NB4 (cell line): ENCODE measurements around the gene HPN.
A peak's percentile ranks its signal among the peaks of the same experiment; 100 is the strongest.

Experiments used
- DNase-seq: peaks from one replicate; pipeline ENCODE4 v3.0.0; 2010; ENCODE audit warnings: low read depth
- H3K4me3 ChIP-seq: one replicate; pipeline ENCODE4 v1.5.1; 2011; ENCODE audit warnings: mild to moderate bottlenecking, low read depth, low read length, moderate library complexity
- MYC ChIP-seq: IDR thresholded peaks from 2 replicates; pipeline ENCODE4 v1.6.1; 2011; ENCODE audit warnings: low read depth, low read length
- POLR2A ChIP-seq: IDR thresholded peaks from 2 replicates; pipeline ENCODE4 v1.6.1; 2011; ENCODE audit warnings: mild to moderate bottlenecking; ENCODE audit not compliant: insufficient read length; ENCODE audit errors: extremely low read depth
- TF ChIP-seq, protein P1 (sequence below): IDR thresholded peaks from one replicate; pipeline ENCODE4 v1.5.1; 2012; ENCODE audit warnings: low read depth, low read length
- TF ChIP-seq, protein P2 (sequence below): IDR thresholded peaks from 2 replicates; pipeline ENCODE4 v1.6.1; 2011; ENCODE audit warnings: low read depth, low read length

Gene HPN

DNA sequence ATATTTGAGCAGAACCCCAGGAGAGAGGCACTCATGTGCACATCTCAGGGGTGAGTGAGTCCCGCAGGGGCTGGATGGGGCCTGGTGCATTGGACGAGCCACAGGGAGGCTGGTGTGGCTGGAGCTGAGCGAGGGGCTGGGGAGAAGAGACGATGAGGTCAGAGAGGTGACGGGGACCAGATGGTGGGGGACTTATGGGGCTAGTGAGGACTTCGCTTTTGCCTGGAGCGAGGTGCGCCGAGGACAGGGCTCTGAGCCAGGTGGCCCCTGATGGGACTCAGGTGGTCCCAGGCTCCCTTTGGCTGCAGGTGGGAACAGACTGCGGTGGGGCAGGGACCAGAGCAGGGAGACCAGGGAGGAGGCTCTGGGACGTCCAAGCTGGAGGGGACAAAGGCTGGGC lies 67.2 kb downstream of the HPN start:
- DNase-seq, result no peak
- TF ChIP-seq, protein P1, sequence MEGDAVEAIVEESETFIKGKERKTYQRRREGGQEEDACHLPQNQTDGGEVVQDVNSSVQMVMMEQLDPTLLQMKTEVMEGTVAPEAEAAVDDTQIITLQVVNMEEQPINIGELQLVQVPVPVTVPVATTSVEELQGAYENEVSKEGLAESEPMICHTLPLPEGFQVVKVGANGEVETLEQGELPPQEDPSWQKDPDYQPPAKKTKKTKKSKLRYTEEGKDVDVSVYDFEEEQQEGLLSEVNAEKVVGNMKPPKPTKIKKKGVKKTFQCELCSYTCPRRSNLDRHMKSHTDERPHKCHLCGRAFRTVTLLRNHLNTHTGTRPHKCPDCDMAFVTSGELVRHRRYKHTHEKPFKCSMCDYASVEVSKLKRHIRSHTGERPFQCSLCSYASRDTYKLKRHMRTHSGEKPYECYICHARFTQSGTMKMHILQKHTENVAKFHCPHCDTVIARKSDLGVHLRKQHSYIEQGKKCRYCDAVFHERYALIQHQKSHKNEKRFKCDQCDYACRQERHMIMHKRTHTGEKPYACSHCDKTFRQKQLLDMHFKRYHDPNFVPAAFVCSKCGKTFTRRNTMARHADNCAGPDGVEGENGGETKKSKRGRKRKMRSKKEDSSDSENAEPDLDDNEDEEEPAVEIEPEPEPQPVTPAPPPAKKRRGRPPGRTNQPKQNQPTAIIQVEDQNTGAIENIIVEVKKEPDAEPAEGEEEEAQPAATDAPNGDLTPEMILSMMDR, result no peak
- TF ChIP-seq MYC (no peak), POLR2A (no peak)
- TF ChIP-seq, protein P2, sequence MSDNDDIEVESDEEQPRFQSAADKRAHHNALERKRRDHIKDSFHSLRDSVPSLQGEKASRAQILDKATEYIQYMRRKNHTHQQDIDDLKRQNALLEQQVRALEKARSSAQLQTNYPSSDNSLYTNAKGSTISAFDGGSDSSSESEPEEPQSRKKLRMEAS, result no peak
- no peak overlapping the region for H3K4me3 ChIP-seq

DNA sequence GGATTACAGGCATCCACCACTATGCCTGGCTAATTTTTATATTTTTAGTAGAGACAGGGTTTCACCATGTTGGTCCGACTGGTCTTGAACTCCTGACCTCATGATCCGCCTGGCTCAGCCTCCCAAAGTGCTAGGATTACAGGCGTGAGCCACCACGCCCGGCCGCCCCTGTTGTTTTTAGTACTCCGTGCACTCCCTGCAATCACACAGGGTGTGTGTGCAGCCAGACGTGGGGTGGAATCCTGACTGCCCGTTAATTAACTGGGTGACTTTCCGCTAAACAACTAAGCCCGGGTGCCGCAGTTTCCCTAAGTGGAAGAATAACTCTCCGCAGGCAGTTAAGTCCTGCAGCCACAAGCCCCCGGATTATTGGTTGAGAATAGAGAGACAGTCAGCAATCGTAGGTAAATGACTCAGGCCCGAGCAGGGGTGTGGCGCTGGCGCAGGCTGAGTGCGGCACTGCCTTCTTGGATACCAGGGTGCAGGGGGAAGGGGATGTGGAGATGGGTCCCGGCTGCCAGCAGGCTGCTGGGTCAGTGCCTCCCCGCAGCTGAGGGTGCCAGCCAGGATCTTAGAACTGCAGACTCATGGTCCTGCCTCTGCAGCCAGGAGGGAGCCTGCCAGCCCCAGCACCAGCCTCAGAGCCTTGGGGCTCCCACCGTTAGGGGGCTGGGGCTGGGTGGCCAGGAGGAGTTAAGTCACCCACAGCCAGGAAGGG lies 68.0 kb downstream of the HPN start:
- DNase-seq, result no peak
- TF ChIP-seq, protein P1, result no peak
- no peak for TF ChIP-seq MYC
- TF ChIP-seq POLR2A, result no peak
- TF ChIP-seq, protein P2, result no peak
- no peak overlapping the region for H3K4me3 ChIP-seq

DNA sequence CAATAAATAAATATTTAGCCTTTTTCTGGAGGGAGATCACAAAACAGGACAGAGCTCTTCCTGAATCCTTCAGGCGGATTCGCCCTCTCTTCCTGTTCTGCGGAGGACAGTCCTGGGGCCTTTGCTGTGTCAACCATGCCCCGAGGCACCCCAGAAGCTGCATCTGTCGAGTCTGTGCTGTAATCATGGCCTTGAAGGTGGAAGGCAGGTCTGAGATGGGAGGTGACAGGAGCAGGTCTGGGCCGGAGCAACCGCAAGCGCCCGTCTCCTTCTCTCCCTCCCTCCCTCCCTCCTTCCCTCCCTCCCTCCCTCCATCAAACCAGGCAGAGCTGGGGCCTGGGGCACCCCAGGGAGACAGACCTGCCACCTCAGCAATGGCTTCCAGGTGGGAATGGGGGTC lies 69.5 kb downstream of the HPN start:
- DNase-seq, result no peak
- no peak overlapping the region for H3K4me3 ChIP-seq
- TF ChIP-seq POLR2A (no peak), MYC (no peak)
- TF ChIP-seq, protein P1, result no peak
- TF ChIP-seq, protein P2, result no peak

DNA sequence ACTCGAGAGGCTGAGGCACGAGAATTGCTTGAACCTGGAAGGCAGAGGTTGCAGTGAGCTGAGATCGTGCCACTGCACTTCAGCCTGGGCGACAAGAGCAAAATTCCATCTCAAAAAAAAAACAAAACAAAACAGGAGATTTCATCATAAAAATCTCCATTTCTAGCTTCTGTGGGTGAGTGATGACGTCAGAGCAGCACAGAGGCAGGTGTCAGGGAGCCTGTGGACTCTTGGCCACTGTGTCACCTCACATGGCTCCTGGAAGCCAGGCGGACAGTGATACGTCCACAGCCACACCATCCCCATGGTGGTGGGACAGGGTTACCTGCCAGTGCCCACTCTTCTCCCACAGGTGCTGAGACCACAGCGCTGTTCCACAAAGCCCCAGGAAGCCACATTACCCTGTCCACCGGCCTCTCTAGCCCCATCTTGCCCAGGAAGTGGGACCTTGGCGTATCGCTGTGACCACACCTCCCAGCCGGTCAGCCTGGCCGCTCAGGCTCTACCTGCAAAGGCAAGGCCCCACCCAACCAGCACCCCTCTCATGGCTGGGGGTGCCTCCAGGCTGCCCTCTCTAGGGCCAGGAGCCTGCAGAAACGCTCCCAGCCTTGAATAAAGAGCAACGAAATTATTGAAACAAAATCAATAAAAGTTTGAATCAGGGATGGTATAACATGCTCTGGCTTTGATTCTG lies 71.6 kb downstream of the HPN start:
- TF ChIP-seq POLR2A (no peak), MYC (no peak)
- TF ChIP-seq, protein P2, result no peak
- TF ChIP-seq, protein P1, result no peak
- DNase-seq, result no peak
- H3K4me3 ChIP-seq, result no peak overlapping the region

DNA sequence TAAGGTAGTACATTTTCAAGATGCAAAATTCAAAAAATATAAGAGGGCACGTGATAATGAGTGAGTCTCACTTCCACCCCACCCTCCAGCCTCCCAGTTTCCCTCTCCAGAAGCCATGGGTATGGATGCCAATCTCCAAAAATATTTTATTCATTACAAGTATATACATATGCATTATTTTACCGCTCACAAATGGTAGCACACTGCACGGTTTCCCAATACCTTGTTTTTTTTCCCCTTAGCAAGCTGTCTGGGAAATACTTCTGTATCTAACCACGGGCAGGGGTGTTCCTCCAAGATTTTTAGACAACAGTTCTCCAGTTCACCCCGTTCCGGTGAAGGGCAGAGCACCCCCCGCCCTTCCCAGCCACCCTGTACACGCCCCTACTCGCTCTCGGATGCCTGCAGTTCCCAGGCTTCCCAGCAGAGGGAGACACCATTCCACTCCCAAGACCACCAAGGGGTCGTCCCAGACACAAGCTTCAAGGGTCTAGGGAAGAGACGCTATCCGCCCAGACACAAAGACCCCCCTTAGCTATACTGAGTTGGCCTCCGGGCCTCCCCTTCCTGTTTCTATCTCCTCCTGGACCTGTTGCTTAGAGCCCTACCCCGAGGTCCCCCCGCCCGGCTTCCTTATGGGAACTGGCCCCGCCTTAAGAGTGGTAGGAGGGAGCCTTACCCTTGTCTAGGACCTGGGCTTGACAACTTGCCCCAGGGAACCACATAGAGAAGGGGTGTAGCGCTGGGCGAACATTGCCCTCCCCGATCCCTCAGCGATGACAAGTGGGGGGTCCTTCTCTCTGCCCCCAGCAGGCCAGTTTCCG lies 73.0 kb downstream of the HPN start:
- peak; percentile 43 for DNase-seq
- H3K4me3 ChIP-seq, result no peak overlapping the region
- TF ChIP-seq, protein P1, result peak; percentile 82
- TF ChIP-seq MYC, result no peak
- TF ChIP-seq, protein P2, result no peak
- no peak for TF ChIP-seq POLR2A
